Limb (tissue), 2 donors: ENCODE results near the gene FAM240B.
A peak's percentile ranks its signal among the peaks of the same experiment; 100 is the strongest.

Experiments used
- DNase-seq, 2 donors: peaks; one replicate each; pipeline ENCODE4 v3.0.0-alpha.2; 2016; ENCODE audit errors: extremely low spot score in 2 of 2

FAM240B gene

DNA sequence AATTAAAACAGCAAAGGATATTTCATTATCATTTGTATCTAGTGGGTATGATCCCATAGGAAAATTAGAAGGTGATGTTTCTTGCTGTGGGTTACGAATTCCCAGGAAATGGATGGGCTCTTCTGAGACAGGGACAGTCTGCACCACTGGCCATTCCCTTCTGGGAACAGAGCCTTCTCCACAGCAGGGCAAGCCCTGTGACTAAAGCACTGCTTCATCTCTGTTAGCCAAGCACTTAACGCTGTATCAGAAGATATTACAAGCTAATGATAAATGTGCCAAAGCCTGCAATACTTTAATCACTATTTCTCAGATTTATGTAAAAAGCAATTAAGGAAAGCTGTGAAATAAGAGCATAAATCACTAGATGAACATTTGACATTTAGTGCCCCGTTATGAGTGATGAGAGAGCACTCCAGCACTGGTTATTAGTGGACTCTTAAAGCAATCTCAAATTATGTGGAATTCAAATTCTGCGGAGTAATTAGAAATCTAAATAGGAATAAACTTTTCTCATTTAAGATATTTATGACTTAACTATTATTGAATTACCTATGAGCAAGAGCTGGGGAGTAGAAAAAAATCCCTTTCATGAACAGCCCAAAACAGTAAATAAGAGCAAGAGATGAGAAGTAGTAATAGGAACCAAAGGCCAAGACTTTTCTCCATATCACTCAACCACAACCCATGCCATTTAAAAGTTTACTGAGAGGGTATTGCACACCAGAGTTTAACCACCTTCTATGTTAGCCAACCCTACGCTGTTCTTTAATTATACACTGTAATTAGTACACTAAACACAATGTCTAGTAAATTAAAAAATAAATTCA, 49.2 kb downstream of the FAM240B start:
- no peak for DNase-seq

DNA sequence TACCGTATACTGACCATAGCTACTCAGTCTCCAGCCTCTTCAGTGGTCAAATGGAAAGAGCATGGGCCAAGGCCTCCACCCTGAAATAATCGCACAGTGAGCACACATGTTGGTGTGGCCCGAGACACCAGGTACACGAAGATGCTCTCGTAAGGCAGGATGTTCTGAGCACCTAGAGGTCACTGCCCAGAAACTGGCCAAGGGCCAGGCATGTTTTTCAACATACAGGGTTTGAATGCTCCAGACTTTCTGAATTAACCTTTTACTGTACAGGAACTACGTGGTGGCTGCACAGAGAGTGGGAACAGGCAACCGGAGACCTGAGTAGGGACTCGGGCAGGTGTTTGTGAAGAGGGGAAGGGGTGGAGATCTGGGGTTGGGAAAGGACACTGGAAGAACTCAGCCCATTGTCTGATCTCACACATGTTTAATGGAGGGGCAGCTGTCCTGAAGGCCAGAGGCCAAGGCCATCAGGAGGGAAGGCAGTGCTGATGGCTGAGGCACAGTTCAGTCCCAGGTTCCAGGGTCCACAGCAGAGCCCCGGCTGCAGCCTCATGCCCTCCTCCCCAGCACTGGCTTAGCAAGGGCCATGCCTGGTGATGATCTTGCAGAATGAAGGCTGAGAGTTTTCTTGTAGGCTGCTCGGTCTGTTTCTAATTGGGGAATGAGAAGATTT, 51.0 kb downstream of the FAM240B start:
- no peak for DNase-seq

DNA sequence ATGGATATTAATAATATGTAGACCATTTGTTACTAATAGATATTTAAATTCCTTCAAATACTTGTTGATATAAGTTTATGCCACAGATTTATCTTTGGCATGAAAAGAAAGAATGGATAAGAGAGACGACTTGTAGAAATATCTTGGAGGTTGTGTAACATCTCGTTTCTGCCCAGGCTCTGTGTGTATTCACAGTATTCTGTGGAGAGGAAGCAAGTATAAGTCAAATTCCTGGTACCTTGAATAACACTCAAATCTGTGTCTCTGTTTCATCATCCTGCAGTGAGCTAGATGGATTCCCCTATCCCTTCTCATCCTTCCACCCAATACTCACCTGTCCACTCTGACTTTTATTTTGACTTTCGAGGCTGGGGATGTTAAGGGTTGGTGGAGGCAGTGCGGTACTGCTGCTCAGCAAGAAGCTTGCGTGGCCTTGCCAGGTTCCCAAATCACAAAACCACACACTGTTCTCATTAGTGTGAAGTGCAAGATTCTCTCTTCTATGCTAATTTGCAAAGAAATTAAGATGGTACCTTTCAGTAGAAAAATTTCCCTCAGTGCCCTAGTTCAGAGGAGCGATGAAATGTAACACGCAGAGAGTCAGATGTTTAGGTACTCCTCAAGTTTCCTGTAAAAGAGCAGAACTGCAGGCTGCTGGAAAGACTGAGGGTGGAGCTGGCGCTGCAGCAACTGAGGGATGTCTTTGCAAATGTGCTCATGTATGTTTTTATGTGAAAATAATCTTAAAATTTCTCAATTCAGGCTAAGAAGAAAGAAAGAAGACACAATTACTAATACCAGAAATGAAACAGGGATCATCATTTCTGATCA, 57.0 kb downstream of the FAM240B start:
- DNase-seq = peak; percentile 17 to 55

DNA sequence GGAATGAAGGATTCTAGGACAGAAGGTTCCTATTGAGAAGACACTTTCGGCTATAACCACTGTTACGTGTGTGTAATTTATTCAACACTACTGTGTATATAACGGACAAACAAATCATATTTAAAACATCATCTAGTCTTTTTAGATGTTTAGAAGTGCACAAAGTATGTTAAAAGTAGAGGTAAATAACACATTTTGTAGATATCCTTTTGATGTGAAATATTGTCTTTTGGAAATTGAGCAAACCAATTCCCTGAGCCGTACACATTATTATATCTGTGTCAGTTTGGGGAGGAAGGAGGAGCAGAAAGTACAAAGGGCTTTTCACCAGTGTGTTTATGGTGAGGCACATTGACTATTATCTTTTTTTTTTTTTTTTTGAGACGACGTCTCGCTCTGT, 60.4 kb downstream of the FAM240B start:
- no peak for DNase-seq

DNA sequence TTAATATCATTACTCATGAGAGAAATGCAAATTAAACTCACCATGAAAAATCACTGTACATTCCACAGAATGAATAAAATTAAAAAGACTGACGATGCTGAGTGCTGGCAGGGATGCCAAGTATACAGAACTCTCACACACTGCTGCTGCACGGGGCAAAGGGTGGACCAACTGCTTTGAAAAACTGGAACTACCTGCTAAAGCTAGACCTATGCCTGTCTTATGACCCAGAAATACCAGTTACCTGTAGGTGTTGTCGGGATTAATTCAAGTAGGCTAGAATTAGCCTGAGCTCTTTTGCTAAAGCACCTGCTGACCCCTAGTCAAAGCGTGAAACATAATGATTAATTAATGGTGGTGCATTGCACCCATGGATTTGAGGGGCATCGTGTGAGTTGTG, 63.0 kb downstream of the FAM240B start:
- DNase-seq = no peak

DNA sequence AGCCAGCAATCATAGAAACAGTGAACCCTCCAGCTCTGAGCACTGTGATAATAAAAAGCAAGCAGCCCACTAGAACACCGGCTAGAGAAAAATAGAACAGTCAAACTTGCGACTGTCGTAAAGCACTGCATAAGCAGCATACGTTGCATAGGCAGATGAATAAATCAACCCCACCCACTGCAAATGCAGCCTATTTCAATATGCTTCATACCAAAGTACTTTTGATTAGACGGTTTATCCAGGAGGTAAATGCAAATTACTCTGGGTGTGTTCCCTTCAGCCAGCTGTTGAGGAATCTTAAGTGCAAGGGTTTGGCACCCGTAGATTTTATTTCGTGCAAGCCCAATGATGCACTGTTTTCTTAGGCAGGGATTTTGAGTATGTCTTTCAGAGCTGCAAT, 67.4 kb downstream of the FAM240B start:
- DNase-seq = no peak

DNA sequence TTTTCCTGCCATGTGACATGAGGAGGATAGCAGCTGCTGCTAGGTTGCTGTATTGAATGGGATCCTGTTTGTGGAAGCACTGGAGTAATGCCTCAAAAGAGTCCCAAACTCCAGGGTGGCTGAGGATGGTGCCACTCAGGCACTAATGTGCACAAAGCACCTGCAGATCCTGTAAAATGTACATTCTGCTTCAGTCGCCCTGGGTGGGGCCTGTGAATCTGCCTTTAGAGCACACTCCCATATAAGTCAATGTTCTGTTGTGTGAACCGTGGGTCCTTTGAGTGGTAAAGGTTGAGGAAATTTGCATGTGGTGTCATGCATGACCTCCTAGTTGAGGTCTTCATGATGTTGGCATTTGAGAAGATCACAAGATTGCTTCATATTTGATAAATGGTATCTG, 67.9 kb downstream of the FAM240B start:
- DNase-seq = no peak

DNA sequence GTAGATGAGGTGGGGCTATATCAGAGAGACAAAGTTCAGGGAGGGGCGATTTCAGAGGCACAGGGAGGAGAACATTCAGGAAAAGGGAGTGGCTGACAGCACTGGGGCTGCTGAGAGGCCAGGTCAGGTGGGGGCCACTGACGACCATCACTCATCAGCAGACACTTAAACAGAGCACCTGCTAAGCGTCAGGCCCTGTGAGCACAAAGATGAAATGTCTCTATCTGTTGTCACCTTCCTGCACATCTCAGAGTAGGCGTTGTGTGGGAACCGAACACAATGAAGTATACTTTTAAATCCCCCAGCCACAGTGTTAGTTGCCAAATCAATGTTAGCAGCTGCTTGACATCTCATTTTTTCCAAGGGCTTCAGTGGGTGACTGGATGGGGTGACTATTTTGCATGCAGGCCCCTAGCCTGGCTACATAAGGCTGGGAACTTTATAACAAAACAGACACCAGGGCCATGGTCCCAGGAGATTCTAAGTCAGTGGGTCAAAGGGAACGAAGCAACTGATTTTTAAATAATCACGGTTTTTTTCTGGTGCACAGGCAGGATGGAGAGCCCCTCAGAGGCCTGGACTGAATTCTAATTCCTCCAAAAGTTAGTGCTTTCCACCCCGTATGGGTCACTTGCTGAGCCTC, 68.4 kb downstream of the FAM240B start:
- DNase-seq = no peak

DNA sequence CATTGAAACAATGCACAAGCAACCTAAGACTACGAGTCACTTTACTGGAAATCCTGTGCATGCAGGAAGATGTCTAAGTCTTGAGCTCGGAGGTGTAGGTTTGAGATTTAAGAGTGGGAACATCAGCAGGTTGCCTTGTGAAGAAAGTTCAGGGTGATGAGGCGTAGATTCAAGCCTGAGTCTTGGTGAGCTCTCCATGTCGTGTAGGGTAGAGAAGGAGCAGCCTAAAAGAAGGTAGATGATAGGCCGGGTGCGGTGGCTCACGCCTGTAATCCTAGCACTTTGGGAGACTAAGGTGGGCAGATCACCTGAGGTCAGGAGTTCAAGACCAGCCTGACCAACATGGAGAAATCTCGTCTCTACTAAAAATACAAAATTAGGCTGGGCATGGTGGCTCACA, 69.4 kb downstream of the FAM240B start:
- no peak for DNase-seq

DNA sequence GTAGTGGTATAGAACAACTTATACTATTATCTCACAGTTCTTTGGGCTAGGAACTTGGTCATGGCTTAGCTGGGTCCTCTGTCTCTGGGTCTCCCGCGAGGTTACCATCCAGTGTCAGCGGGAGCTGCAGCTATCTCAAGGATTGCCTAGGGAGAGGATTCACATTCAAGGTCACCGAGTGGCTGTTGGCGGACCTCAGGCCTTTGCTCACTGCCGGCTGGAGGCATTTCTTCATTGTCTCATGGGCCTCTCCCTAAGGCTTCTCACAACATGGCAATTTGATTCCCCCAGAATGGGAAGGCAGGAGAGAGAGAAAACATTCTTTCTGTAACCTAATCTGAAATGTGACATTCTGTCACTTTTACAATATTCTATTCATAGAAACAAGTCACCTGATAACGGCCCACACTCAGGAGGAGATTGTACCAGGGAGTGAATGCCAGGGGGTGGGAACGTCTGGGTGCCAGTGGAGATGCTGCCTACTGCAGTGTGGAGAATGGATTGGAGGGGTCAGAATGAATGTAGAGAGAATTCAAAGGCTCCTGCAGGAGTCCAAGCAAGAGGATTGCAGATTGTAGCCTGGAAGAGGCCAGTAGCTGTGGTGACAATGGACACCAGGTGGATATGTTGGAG, 70.1 kb downstream of the FAM240B start:
- DNase-seq = no peak

DNA sequence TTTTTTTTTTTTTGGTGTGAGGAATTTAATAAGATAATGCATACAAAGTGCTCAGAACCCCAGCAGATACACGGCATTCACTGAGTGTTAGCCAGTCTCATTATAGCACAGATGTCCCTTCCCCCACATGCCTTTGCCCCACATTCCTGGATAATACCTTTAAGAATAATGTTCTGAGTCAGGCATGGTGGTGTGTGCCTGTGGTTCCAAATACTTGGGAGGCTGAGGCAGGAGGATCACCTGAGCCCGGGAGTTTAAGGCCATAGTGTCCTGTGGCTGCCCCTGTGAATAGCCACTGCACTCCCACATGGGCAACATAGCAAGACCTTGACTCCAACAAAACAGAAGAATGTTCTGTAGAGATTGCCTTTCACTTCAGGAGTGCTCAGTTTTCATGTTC, 75.3 kb downstream of the FAM240B start:
- no peak for DNase-seq
